ENCODE results near the gene GPN2.
A peak's percentile ranks its signal among the peaks of the same experiment; 100 is the strongest.

The GPN2 gene

DNA sequence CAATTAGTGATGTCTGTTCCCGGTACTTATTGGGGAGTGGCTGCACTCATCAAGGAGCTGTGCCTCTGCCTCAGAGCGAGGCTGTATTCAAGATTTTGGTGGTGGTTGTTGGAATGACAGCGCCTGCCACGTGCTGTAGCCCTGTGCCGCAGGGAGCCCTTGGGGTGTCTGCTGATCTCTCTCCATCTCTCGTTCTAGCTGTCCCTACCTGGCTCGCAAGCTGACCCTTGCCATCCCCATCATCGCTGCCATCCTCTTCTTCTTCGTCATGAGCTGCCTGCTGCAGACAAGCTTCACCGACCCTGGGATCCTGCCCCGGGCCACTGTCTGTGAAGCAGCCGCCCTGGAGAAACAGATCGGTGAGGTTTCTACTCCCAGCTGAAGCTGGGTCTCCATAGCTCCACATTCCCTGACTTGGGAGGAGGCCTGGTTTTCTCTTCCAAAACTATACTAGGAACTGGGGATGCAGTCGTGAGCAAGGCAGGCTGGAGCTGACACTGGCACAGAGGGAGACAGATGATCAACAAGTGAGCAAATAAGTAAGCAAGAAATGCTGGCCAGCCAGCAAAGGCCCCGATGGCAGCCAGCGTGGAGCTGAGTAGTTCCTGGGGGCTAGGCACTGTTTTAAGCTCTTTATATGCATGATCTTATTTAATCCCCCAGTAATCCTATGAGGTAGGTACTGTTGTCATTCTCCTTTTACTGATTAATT is 57.7 kb downstream of the GPN2 start:
- Histone ChIP-seq H3K9me3 (ENCODE audit: control insufficient read depth, low read length) (no peaks in the 10 kb centered on the region), H3K36me3 (ENCODE audit: control insufficient read depth, insufficient read depth, low read length) (peaks cover 23% of the 10 kb centered on the region), H3K4me1 (ENCODE audit: control insufficient read depth, insufficient read depth, low read length) (peaks cover 5% of the 10 kb centered on the region), H3K27me3 (ENCODE audit: control insufficient read depth, insufficient read depth, low read length, poor library complexity, severe bottlenecking) (no peaks in the 10 kb centered on the region), H3K27ac (ENCODE audit: insufficient read depth, low read depth, low read length, poor library complexity, severe bottlenecking) (no peak overlapping the region), H3K4me3 (ENCODE audit: insufficient read depth, low read depth, low read length) (no peak overlapping the region)
- 92 to 94% methylated on average over 16 of the region's 16 CpGs for WGBS, 2 experiments

DNA sequence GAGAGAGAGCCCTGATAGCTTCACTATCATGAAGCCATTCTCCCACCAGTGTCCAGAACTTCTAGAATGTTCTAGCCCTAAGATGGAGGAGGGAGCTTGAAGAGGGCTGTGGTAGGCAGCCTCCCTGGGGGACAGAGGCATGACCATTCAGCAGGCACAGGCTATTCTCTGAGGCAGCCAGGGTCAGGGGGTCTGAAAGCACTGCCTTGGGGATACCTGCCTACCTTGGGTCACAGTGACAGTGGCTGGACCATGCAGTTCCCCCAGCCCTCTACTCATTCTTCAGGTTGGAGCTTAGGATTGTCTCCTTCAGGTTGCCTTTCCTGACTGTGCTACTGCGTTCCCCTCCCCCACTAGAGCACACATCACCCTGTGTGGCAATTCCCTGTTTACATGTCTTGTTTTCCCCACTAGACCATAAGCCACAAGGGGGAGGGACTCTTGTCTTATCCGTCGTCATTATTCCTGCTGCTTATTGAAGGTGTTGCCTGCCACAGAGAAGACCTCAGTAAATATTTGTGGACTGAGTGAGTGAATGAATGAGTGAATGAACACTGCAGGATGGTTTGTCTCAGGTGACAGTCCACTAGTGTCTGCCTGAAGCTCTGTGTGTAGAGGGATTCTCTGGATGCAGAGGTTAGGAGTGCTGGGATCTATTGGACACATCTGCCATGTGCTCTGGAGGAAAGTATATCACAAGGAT is 58.4 kb downstream of the GPN2 start:
- Histone ChIP-seq H3K36me3 (ENCODE audit: control insufficient read depth, insufficient read depth, low read length) (peaks cover 23% of the 10 kb centered on the region), H3K27ac (ENCODE audit: insufficient read depth, low read depth, low read length, poor library complexity, severe bottlenecking) (no peak overlapping the region), H3K27me3 (ENCODE audit: control insufficient read depth, insufficient read depth, low read length, poor library complexity, severe bottlenecking) (no peaks in the 10 kb centered on the region), H3K4me3 (ENCODE audit: insufficient read depth, low read depth, low read length) (no peak overlapping the region), H3K4me1 (ENCODE audit: control insufficient read depth, insufficient read depth, low read length) (peaks cover 7% of the 10 kb centered on the region), H3K9me3 (ENCODE audit: control insufficient read depth, low read length) (no peaks in the 10 kb centered on the region)
- WGBS, 2 experiments: 85 to 92% methylated on average over 3 of the region's 3 CpGs

DNA sequence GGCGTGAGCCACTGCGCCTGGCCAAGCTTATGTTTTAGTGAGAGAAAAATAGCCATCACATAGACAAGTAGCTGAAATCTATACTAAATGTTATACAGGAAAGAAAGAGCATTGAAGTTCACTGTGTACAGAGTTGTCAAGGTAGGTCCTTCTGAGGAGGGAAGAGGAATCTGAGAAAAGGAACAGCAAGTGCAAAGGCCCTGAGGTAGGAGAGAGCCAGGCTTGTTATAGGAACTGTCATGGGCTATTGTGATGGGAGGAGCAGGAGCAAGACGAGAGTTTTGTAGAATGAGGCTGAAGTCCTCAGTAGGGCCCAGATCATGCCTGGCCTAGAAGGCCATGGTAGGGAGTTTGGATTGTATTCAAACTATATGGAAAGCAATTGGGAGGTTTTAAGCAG is 59.0 kb downstream of the GPN2 start:
- H3K4me3 ChIP-seq (ENCODE audit: insufficient read depth, low read depth, low read length): no peak overlapping the region
- 92 to 94% methylated on average over 3 of the region's 3 CpGs for WGBS, 2 experiments
- no peaks in the 10 kb centered on the region for H3K27me3 ChIP-seq (ENCODE audit: control insufficient read depth, insufficient read depth, low read length, poor library complexity, severe bottlenecking)
- H3K36me3 ChIP-seq (ENCODE audit: control insufficient read depth, insufficient read depth, low read length): peaks cover 19% of the 10 kb centered on the region
- H3K9me3 ChIP-seq (ENCODE audit: control insufficient read depth, low read length): no peaks in the 10 kb centered on the region
- H3K4me1 ChIP-seq (ENCODE audit: control insufficient read depth, insufficient read depth, low read length): peaks cover 9% of the 10 kb centered on the region
- no peak overlapping the region for H3K27ac ChIP-seq (ENCODE audit: insufficient read depth, low read depth, low read length, poor library complexity, severe bottlenecking)

DNA sequence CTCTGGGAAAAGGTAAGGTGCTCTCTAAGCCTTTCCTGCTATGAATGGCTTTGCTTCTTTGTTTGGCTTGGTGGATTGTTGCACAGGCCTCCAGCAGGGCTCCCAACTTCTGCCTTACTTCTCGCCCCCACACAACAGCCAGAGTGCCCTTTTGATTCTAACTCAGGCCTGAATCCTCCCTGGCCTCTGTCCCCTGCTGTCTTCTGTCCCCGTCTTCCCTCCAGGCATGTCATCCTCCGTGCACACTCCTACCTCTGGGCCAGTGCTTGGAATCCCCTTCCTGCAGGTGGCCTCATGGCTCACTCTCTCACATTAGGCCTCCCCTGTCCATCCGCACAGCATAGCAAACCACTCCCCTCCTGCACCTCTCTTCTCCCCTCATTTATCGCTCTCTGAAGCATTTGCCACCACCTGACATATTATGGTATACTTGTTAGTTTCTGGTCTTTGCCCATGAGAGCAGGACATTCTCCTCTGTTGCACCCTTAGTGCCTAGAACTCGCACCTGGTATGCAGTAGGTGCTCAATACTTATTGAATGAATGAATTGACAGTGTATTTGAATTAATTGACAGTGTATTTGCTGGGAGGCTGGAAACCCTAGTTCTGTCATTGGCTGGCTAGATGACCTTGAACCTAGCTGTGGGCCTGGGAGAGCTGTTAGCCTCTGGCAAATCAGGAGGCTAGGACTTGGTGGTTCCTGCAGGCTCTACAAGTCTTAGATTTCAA is 60.7 kb downstream of the GPN2 start:
- Histone ChIP-seq H3K4me3 (ENCODE audit: insufficient read depth, low read depth, low read length) (no peak overlapping the region), H3K27ac (ENCODE audit: insufficient read depth, low read depth, low read length, poor library complexity, severe bottlenecking) (no peak overlapping the region), H3K4me1 (ENCODE audit: control insufficient read depth, insufficient read depth, low read length) (peaks cover 15% of the 10 kb centered on the region), H3K9me3 (ENCODE audit: control insufficient read depth, low read length) (no peaks in the 10 kb centered on the region), H3K36me3 (ENCODE audit: control insufficient read depth, insufficient read depth, low read length) (peaks cover 6% of the 10 kb centered on the region), H3K27me3 (ENCODE audit: control insufficient read depth, insufficient read depth, low read length, poor library complexity, severe bottlenecking) (no peaks in the 10 kb centered on the region)
- 64 to 67% methylated on average over 6 of the region's 6 CpGs for WGBS, 2 experiments

DNA sequence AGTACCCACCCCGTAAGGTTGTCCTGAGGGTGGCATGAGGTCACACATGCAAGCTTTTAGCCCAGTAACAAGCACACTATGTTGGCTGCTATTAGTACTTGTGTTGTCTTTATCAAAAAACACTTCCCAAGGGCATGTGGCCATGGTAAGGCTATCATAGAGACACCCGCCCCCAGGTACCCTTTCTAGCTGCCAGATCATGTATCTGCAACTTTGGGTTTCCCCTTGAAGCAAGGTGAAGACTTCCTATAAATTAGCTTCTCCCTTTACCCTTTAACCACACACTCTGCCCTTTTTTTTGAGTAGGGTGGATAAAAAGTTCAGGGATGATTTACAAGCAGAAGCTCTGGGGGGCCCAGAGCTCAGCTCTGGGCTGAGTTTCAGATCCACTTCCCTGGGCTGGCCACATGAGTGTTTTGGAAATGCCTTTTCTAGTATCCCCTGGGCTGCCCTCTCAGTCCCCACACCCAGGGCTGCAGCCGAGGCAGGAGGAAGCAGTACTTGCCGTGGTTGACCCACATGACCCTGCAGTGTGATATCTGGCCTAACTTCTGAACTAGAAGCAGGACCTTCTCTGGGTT is 61.6 kb downstream of the GPN2 start:
- Histone ChIP-seq H3K9me3 (ENCODE audit: control insufficient read depth, low read length) (no peaks in the 10 kb centered on the region), H3K36me3 (ENCODE audit: control insufficient read depth, insufficient read depth, low read length) (no peaks in the 10 kb centered on the region), H3K4me1 (ENCODE audit: control insufficient read depth, insufficient read depth, low read length) (peaks cover 15% of the 10 kb centered on the region), H3K27me3 (ENCODE audit: control insufficient read depth, insufficient read depth, low read length, poor library complexity, severe bottlenecking) (no peaks in the 10 kb centered on the region), H3K27ac (ENCODE audit: insufficient read depth, low read depth, low read length, poor library complexity, severe bottlenecking) (no peak overlapping the region), H3K4me3 (ENCODE audit: insufficient read depth, low read depth, low read length) (no peak overlapping the region)
- 80 to 86% methylated on average over 4 of the region's 4 CpGs for WGBS, 2 experiments

DNA sequence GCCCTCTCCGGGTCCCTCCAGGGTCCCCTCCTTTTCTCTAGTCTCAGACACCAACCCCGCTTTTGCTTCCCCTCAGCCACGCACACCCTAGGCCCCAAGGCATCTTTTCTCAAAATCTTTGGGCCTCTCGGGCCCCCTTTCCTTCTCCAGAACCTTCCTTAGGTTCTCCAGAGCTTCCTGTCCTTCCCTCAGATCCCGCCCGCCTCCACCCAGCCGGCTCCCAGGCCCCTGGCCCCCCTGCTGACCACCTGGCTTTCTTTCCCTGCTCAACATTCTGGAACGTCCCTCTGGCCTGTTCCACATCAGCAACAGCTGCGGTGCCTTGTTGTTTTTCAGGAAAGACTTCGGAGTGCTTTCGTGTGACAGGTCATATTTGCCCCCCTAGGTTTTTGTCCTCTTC is 62.4 kb downstream of the GPN2 start:
- Histone ChIP-seq H3K4me1 (ENCODE audit: control insufficient read depth, insufficient read depth, low read length) (peaks cover 15% of the 10 kb centered on the region), H3K4me3 (ENCODE audit: insufficient read depth, low read depth, low read length) (peak overlapping the region; percentile 60), H3K27ac (ENCODE audit: insufficient read depth, low read depth, low read length, poor library complexity, severe bottlenecking) (no peak overlapping the region), H3K9me3 (ENCODE audit: control insufficient read depth, low read length) (no peaks in the 10 kb centered on the region), H3K36me3 (ENCODE audit: control insufficient read depth, insufficient read depth, low read length) (no peaks in the 10 kb centered on the region), H3K27me3 (ENCODE audit: control insufficient read depth, insufficient read depth, low read length, poor library complexity, severe bottlenecking) (no peaks in the 10 kb centered on the region)
- WGBS, 2 experiments: 42 to 49% methylated on average over 11 of the region's 11 CpGs

DNA sequence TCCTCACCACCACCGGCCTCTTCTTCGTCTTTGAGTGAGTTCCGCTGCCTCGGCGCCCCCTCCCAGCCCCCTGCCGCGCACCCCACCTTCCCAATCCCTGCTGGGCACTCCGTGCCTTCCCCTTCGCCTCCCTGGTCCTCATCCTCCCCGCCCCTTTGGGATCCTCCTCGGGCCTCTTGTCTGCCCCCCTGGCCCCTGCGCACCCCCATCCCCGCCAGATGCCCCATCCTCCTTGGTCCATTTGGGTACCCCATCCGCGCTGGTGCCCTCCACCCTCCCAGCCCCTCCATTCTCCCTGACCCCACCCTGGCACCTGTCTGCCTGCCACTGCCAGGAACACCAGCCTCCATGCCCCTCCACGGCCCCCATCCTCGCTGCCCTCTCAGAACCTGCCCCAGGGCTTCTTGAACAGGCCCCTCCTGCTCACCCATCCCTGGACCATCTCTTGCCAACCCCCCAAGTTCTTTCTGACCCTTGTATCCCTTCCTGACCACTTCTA is 62.9 kb downstream of the GPN2 start:
- H3K36me3 ChIP-seq (ENCODE audit: control insufficient read depth, insufficient read depth, low read length): no peaks in the 10 kb centered on the region
- peaks cover 15% of the 10 kb centered on the region for H3K4me1 ChIP-seq (ENCODE audit: control insufficient read depth, insufficient read depth, low read length)
- peak overlapping the region; percentile 60 for H3K4me3 ChIP-seq (ENCODE audit: insufficient read depth, low read depth, low read length)
- no peaks in the 10 kb centered on the region for H3K27me3 ChIP-seq (ENCODE audit: control insufficient read depth, insufficient read depth, low read length, poor library complexity, severe bottlenecking)
- WGBS, 2 experiments: 9% methylated on average over 17 of the region's 17 CpGs
- H3K9me3 ChIP-seq (ENCODE audit: control insufficient read depth, low read length): no peaks in the 10 kb centered on the region
- no peak overlapping the region for H3K27ac ChIP-seq (ENCODE audit: insufficient read depth, low read depth, low read length, poor library complexity, severe bottlenecking)

DNA sequence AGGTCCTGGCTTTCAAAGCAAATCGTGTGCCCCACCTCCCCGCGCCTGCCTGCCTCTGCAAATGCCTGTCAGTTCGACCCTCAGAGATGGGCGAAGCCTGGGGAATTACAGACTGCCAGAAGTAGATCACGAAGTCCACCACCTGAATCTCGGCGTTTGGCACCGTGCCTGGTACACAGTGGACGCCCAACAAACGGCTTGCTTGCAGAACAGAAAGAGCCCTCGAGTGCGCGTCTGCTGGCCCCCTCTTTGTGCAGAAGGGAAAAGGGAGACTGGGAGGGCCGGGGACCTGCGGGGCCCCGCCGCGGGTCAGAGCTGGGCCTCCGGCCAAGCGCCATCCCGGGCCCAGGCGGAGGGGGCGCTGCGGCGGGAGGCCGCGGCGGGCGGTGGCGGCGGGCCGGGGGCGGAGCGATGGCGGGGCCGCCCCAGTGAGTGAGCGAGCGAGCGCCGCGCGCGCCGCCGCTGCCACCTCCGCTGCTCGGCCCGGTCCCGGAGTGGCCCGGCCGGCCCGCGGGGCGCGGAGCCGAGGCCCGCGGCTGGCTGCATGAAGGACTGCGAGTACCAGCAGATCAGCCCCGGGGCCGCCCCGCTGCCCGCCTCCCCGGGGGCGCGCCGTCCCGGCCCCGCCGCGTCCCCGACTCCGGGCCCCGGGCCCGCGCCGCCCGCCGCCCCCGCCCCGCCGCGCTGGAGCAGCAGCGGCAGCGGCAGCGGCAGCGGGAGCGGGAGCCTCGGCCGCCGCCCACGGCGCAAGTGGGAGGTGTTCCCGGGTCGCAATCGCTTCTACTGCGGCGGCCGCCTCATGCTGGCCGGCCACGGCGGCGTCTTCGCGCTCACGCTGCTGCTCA is 63.6 kb downstream of the GPN2 start, which contains the start of gene ZDHHC18:
Gene ZDHHC18, plus strand, starts transcription at position 428 of the 845 bp plus-strand sequence. Its CDS starts 117 bp downstream, at position 545.
- Histone ChIP-seq H3K36me3 (ENCODE audit: control insufficient read depth, insufficient read depth, low read length) (no peaks in the 10 kb centered on the region), H3K4me1 (ENCODE audit: control insufficient read depth, insufficient read depth, low read length) (peaks cover 15% of the 10 kb centered on the region), H3K27ac (ENCODE audit: insufficient read depth, low read depth, low read length, poor library complexity, severe bottlenecking) (no peak within 1 kb of the TSS), H3K27me3 (ENCODE audit: control insufficient read depth, insufficient read depth, low read length, poor library complexity, severe bottlenecking) (no peaks in the 10 kb centered on the region), H3K4me3 (ENCODE audit: insufficient read depth, low read depth, low read length) (peak within 1 kb of the TSS; percentile 60), H3K9me3 (ENCODE audit: control insufficient read depth, low read length) (no peaks in the 10 kb centered on the region)
- 3% methylated on average over 107 of the region's 107 CpGs for WGBS, 2 experiments
